Measurements from ENCODE around the gene ALKBH5. TPM values are rescaled to one million over a fixed set of nuclear protein-coding genes. Genes with fewer than 3 reads are reported as not detected.

The ALKBH5 gene
- total RNA-seq, 2 experiments from 2014 or later, result 99.3 to 125 TPM

DNA sequence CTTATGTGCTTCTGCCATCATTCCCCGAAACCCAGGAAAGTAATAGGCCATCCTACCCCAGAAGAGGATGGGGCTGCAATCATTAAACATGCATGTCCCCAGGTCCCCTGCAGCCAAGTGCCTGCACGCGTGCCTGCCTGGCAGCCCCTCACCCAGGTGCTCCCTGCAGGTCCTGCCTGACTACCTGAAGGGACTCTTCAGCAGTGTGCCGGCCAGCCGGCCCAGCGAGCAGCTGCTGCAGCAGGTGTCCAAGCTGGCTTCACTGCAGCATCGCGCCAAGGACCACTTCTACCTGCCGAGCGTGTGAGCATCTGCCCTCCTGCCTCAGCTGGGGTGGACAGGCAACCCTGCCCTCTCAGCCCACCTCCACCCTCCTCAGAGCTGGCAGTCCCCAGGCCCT, 16.2 kb upstream of the ALKBH5 start:
- Histone ChIP-seq H2AFZ (ENCODE audit: low read length) (no peak overlapping the region), H3K27ac (ENCODE audit: low read depth, low read length, poor library complexity, severe bottlenecking) (no peak overlapping the region), H3K4me3 (ENCODE audit: low read depth, low read length, poor library complexity, severe bottlenecking) (no peak overlapping the region), H3K4me2 (ENCODE audit: low read length) (no peak overlapping the region), H4K20me1 (ENCODE audit: insufficient read depth, low read length) (no peaks in the 10 kb centered on the region), H3K9me3 (ENCODE audit: low read length) (no peaks in the 10 kb centered on the region), H3K79me2 (ENCODE audit: insufficient read depth, low read depth, low read length) (no peaks in the 10 kb centered on the region), H3K4me1 (ENCODE audit: insufficient read depth, low read length, poor library complexity, severe bottlenecking) (no peaks in the 10 kb centered on the region), H3K9me2 (ENCODE audit: insufficient read depth, low read length) (no peaks in the 10 kb centered on the region), H3K36me3 (ENCODE audit: insufficient read depth, low read length) (no peaks in the 10 kb centered on the region)
- BruUV-seq (replicated peaks), result no TSS peak
- POLR2A ChIA-PET, result no interaction called here
- TF ChIP-seq, protein P1, sequence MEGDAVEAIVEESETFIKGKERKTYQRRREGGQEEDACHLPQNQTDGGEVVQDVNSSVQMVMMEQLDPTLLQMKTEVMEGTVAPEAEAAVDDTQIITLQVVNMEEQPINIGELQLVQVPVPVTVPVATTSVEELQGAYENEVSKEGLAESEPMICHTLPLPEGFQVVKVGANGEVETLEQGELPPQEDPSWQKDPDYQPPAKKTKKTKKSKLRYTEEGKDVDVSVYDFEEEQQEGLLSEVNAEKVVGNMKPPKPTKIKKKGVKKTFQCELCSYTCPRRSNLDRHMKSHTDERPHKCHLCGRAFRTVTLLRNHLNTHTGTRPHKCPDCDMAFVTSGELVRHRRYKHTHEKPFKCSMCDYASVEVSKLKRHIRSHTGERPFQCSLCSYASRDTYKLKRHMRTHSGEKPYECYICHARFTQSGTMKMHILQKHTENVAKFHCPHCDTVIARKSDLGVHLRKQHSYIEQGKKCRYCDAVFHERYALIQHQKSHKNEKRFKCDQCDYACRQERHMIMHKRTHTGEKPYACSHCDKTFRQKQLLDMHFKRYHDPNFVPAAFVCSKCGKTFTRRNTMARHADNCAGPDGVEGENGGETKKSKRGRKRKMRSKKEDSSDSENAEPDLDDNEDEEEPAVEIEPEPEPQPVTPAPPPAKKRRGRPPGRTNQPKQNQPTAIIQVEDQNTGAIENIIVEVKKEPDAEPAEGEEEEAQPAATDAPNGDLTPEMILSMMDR (conservative IDR thresholded peaks at IDR 0.05; ENCODE audit: low read length), result no peak
- no peak for TF ChIP-seq EZH2phosphoT487 (IDR thresholded peaks at IDR 0.05; ENCODE audit: borderline replicate concordance, low read depth, low read length)
- CTCF ChIA-PET (ENCODE audit: unreplicated experiment), result interaction anchor here (0.6 kb wide), 1 partner anchor 213 kb away, joined by 8 read pairs; no protein-coding TSS in a partner anchor
- intact Hi-C loops (cut with micrococcal nuclease; ENCODE audit: unreplicated experiment), result no loop called here
- no peak for DNase-seq (ENCODE audit: low spot score)

DNA sequence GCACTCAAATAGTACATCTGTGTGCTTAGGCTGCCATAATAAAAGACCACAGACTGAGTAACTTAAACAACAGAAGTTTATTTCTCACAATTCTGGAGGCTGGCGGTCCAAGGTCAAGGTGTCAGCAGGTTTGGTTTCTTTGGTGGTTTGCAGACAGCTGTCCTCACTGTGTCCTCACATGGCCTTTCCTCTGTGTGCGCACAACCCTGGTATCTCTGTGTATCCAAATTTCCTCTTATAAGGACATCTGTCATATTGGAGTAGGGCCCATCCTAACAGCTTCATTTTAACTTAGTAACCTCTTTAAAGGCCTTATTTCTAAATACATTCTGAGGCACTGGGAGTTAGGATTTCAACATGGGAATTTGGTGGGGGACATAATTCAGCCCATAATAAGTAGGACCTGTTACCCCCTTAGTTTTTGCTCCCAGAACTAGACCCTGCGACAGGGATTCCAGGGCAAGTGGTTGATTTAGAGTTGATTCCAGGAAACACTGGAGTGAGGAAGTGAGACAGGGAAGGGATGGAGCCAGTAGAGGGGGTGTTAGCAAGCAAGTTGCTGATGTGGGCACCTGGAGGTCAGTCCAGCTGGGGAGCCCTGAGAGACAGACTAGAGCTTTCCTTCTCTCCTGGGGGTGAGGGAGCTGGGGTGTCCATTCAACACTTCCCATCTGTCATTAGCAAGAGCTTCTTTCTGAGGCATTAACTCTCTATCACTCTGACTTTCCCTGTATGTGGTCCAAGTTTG, 10.9 kb upstream of the ALKBH5 start:
- intact Hi-C loops (cut with micrococcal nuclease; ENCODE audit: unreplicated experiment), result no loop called here
- Histone ChIP-seq H3K4me1 (ENCODE audit: insufficient read depth, low read length, poor library complexity, severe bottlenecking) (peaks cover 11% of the 10 kb centered on the region), H2AFZ (ENCODE audit: low read length) (no peak overlapping the region), H3K79me2 (ENCODE audit: insufficient read depth, low read depth, low read length) (no peaks in the 10 kb centered on the region), H3K4me2 (ENCODE audit: low read length) (no peak overlapping the region), H4K20me1 (ENCODE audit: insufficient read depth, low read length) (no peaks in the 10 kb centered on the region), H3K36me3 (ENCODE audit: insufficient read depth, low read length) (no peaks in the 10 kb centered on the region), H3K4me3 (ENCODE audit: low read depth, low read length, poor library complexity, severe bottlenecking) (no peak overlapping the region), H3K27ac (ENCODE audit: low read depth, low read length, poor library complexity, severe bottlenecking) (no peak overlapping the region), H3K9me3 (ENCODE audit: low read length) (no peaks in the 10 kb centered on the region), H3K9me2 (ENCODE audit: insufficient read depth, low read length) (no peaks in the 10 kb centered on the region)
- TF ChIP-seq, protein P1 (conservative IDR thresholded peaks at IDR 0.05; ENCODE audit: low read length), result no peak
- TF ChIP-seq EZH2phosphoT487 (IDR thresholded peaks at IDR 0.05; ENCODE audit: borderline replicate concordance, low read depth, low read length), result no peak
- ChIA-PET POLR2A (no interaction called here), CTCF (ENCODE audit: unreplicated experiment) (no interaction called here)
- DNase-seq (ENCODE audit: low spot score), result no peak
- BruUV-seq (replicated peaks), result no TSS peak

DNA sequence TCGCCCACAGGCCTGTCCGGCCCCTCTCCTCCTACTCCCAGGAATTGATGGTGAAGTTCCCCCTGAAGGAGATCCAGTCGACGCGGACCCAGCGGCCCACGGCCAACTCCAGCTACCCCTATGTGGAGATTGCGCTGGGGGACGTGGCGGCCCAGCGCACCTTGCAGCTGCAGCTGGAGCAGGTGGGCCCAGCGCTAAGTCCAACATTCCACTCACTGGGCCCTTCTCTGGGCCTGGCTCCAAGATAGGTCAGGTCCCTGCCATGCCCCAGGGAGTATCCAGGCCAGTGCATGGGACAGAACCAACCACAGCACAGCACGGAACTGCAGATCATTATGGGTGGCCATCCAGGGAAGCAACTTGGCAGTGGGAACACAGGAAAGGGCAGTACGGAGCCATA, 9.9 kb upstream of the ALKBH5 start:
- no peak overlapping the region for H3K27ac ChIP-seq (ENCODE audit: low read depth, low read length, poor library complexity, severe bottlenecking)
- no peaks in the 10 kb centered on the region for H4K20me1 ChIP-seq (ENCODE audit: insufficient read depth, low read length)
- H3K9me3 ChIP-seq (ENCODE audit: low read length), result no peaks in the 10 kb centered on the region
- no peak overlapping the region for H3K4me2 ChIP-seq (ENCODE audit: low read length)
- H3K9me2 ChIP-seq (ENCODE audit: insufficient read depth, low read length), result no peaks in the 10 kb centered on the region
- DNase-seq (ENCODE audit: low spot score), result no peak
- POLR2A ChIA-PET, result interaction anchor here (0.6 kb wide), 1 partner anchor 51 kb away, joined by 3 read pairs; no protein-coding TSS in a partner anchor
- BruUV-seq (replicated peaks), result no TSS peak
- H3K36me3 ChIP-seq (ENCODE audit: insufficient read depth, low read length), result no peaks in the 10 kb centered on the region
- no peaks in the 10 kb centered on the region for H3K79me2 ChIP-seq (ENCODE audit: insufficient read depth, low read depth, low read length)
- intact Hi-C loops (cut with micrococcal nuclease; ENCODE audit: unreplicated experiment), result no loop called here
- CTCF ChIA-PET (ENCODE audit: unreplicated experiment), result no interaction called here
- no peak overlapping the region for H2AFZ ChIP-seq (ENCODE audit: low read length)
- no peak overlapping the region for H3K4me3 ChIP-seq (ENCODE audit: low read depth, low read length, poor library complexity, severe bottlenecking)
- peaks cover 11% of the 10 kb centered on the region for H3K4me1 ChIP-seq (ENCODE audit: insufficient read depth, low read length, poor library complexity, severe bottlenecking)
- TF ChIP-seq, protein P1 (conservative IDR thresholded peaks at IDR 0.05; ENCODE audit: low read length), result no peak
- no peak for TF ChIP-seq EZH2phosphoT487 (IDR thresholded peaks at IDR 0.05; ENCODE audit: borderline replicate concordance, low read depth, low read length)

Measured in OCI-LY7 (cell line).